Endothelial cell of umbilical vein (primary cell): ENCODE results near the gene SEMA4B. TPM values are rescaled to one million over a fixed set of nuclear protein-coding genes. Genes with fewer than 3 reads are reported as not detected.

ENCODE experiments used
- BruUV-seq: library from RNA; stranded (reverse); fragments of 400-500 nt; replicated peaks from 2 replicates; lab custom pipeline; 2021; lab: Mats Ljungman, UMichigan
- CTCF ChIA-PET: fragments of 300-600, 350-600 bp; sonication (Branson Sonifier 250); formaldehyde crosslinking; loops from one replicate; lab custom pipeline; 2021; ENCODE audit warnings: antibody characterized with exemption, inconsistent platforms; lab: Charles Lee
- POLR2A ChIA-PET: fragments of 300-600, 350-600 bp; sonication (Branson Sonifier 250); formaldehyde crosslinking; loops from one replicate; lab custom pipeline; 2021; ENCODE audit warnings: antibody characterized with exemption, inconsistent platforms; lab: Charles Lee
- DNase-seq: peaks from one replicate; pipeline ENCODE4 v3.0.0-alpha.2; 2011; ENCODE audit warnings: low read depth, low spot score
- FAIRE-seq: peaks from 2 replicates; lab custom pipeline; 2011; peaks lifted over from hg19 to GRCh38; lab: Jason Lieb, UNC
- H2AFZ ChIP-seq: 2 replicates; pipeline ENCODE4 v1.6.0; 2012; ENCODE audit warnings: low read depth, low read length, control low read depth, inconsistent platforms
- H3K27ac ChIP-seq: 2 replicates; pipeline ENCODE4 v1.5.1; 2011; ENCODE audit warnings: low read depth, mild to moderate bottlenecking, control low read depth, low read length, moderate library complexity; ENCODE audit not compliant: insufficient read depth
- H3K27me3 ChIP-seq, 2 experiments: 2 replicates each; pipeline versions ENCODE4 v1.6.0 to v1.6.1; 2011; ENCODE audit warnings: low read length in 2 of 2, mixed read lengths in 1 of 2; ENCODE audit not compliant: control insufficient read depth in 2 of 2, insufficient read depth in 2 of 2
- H3K36me3 ChIP-seq, 2 experiments: 2 replicates in 1 of 2; 3 replicates in 1 of 2; pipeline ENCODE4 v1.5.1; 2011; ENCODE audit warnings: low read length in 2 of 2, mild to moderate bottlenecking in 1 of 2, moderate library complexity in 1 of 2; ENCODE audit not compliant: control insufficient read depth in 2 of 2, insufficient read depth in 2 of 2; ENCODE audit errors: extremely low read depth in 1 of 2
- H3K4me1 ChIP-seq: 3 replicates; pipeline ENCODE4 v1.5.1; 2011; ENCODE audit warnings: mild to moderate bottlenecking, low read length; ENCODE audit not compliant: control insufficient read depth, insufficient read depth; ENCODE audit errors: extremely low read depth
- H3K4me2 ChIP-seq: 2 replicates; pipeline ENCODE4 v1.6.1; 2011; ENCODE audit warnings: low read length, control low read depth, mixed read lengths; ENCODE audit not compliant: insufficient read depth
- H3K4me3 ChIP-seq, 3 experiments: fragments of 200-600 bp in 1 of 3; sonication (generic), shearing (Covaris generic) in 1 of 3; replicated peaks in 1 of 3; 2 replicates each; pipeline ENCODE4 v1.5.1; 2011 to 2016; ENCODE audit warnings: control low read depth in 3 of 3, low read length in 3 of 3, mild to moderate bottlenecking in 2 of 3, inconsistent platforms in 1 of 3, low read depth in 1 of 3, moderate library complexity in 1 of 3; ENCODE audit not compliant: insufficient read depth in 1 of 3
- H3K79me2 ChIP-seq: 2 replicates; pipeline ENCODE4 v1.6.0; 2012; ENCODE audit warnings: low read length, inconsistent platforms; ENCODE audit not compliant: control insufficient read depth, insufficient read depth
- H3K9ac ChIP-seq: replicated peaks from 2 replicates; pipeline ENCODE3; 2011; ENCODE audit warnings: low read length, control low read depth; ENCODE audit not compliant: insufficient read depth; ENCODE audit errors: extremely low read depth
- H3K9me1 ChIP-seq: replicated peaks from 3 replicates; pipeline ENCODE4 v1.6.0; 2011; ENCODE audit warnings: mild to moderate bottlenecking, low read length; ENCODE audit not compliant: control insufficient read depth, insufficient read depth; ENCODE audit errors: extremely low read depth
- H3K9me3 ChIP-seq: replicated peaks from 2 replicates; pipeline ENCODE4 v1.5.1; 2012; ENCODE audit warnings: low read length, inconsistent platforms; ENCODE audit not compliant: control insufficient read depth, insufficient read depth
- H4K20me1 ChIP-seq: replicated peaks from 2 replicates; pipeline ENCODE3; 2011; ENCODE audit warnings: mild to moderate bottlenecking, low read length; ENCODE audit not compliant: control insufficient read depth, insufficient read depth; ENCODE audit errors: extremely low read depth
- FOS ChIP-seq: IDR thresholded peaks from 2 replicates; pipeline ENCODE4 v1.6.1; 2011; ENCODE audit warnings: mild to moderate bottlenecking, low read length, moderate library complexity, borderline replicate concordance; ENCODE audit not compliant: insufficient read depth
- JUN ChIP-seq: IDR thresholded peaks from 2 replicates; pipeline ENCODE4 v1.6.1; 2011; ENCODE audit warnings: borderline replicate concordance, low read depth; ENCODE audit not compliant: insufficient read length, insufficient read depth
- MYC ChIP-seq: IDR thresholded peaks from one replicate; pipeline ENCODE4 v1.6.1; 2011; ENCODE audit warnings: mild to moderate bottlenecking, low read depth, low read length
- dilution Hi-C: fragments of 300-500 bp; cut with MboI; formaldehyde crosslinking; loops from one replicate; pipeline ENCODE4 v1.15.0; 2019; ENCODE audit warnings: low sequenced_read_pairs; ENCODE audit not compliant: extremely low pct_ligation_motif_present
- intact Hi-C: fragments of 100-400 bp; cut with micrococcal nuclease; formaldehyde crosslinking; loops from one replicate; pipeline ENCODE4 v1.10.0; 2022
- polyA plus RNA-seq, 4 experiments: library from polyadenylated mRNA; depleted of rRNA in 3 of 4; stranded (reverse) in 3 of 4; unstranded in 1 of 4; fragments of >200 nt; gene quantifications; 2 replicates each; pipeline versions ENCODE4 v1.2.1 to v1.2.3, GENCODE V29; 2011 to 2012; ENCODE audit warnings: missing spikeins in 1 of 4
- total RNA-seq: library from RNA; stranded (reverse); gene quantifications from 2 replicates; pipeline ENCODE4 v1.2.3, GENCODE V29; 2021
- TF ChIP-seq, protein P1 (sequence below): IDR thresholded peaks from 2 replicates; pipeline ENCODE4 v1.6.1; 2011; ENCODE audit not compliant: insufficient read depth, insufficient read length
- TF ChIP-seq, protein P2 (sequence below), 2 donors: IDR thresholded peaks; 1 replicate in 1 of 2; 2 replicates in 1 of 2; pipeline ENCODE4 v1.5.1; 2011; ENCODE audit warnings: low read length in 2 of 2, mild to moderate bottlenecking in 2 of 2, moderate library complexity in 2 of 2, control low read depth in 1 of 2, inconsistent platforms in 1 of 2, low read depth in 1 of 2; ENCODE audit not compliant: insufficient read depth in 1 of 2; ENCODE audit errors: extremely low read depth in 1 of 2

SEMA4B gene
- total and polyA plus RNA-seq, 2 donors (not counting 3 experiments of a cell fraction or from before 2014, with no cell fraction given): 6.1 to 7.1 TPM

DNA sequence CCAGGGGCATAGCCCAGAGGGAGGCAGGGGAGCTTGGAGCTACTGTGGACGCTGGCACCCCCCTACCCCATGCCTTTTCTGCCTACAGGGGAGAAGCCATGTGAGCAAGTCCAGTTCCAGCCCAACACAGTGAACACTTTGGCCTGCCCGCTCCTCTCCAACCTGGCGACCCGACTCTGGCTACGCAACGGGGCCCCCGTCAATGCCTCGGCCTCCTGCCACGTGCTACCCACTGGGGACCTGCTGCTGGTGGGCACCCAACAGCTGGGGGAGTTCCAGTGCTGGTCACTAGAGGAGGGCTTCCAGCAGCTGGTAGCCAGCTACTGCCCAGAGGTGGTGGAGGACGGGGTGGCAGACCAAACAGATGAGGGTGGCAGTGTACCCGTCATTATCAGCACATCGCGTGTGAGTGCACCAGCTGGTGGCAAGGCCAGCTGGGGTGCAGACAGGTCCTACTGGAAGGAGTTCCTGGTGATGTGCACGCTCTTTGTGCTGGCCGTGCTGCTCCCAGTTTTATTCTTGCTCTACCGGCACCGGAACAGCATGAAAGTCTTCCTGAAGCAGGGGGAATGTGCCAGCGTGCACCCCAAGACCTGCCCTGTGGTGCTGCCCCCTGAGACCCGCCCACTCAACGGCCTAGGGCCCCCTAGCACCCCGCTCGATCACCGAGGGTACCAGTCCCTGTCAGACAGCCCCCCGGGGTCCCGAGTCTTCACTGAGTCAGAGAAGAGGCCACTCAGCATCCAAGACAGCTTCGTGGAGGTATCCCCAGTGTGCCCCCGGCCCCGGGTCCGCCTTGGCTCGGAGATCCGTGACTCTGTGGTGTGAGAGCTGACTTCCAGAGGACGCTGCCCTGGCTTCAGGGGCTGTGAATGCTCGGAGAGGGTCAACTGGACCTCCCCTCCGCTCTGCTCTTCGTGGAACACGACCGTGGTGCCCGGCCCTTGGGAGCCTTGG is 27.0 kb downstream of the SEMA4B start:
- Histone ChIP-seq H3K4me1 (peaks cover 9% of the 10 kb centered on the region), H3K9me1 (no peaks in the 10 kb centered on the region), H3K4me2 (no peak overlapping the region), H3K27me3 (no peaks in the 10 kb centered on the region), H3K9ac (no peak overlapping the region), H3K36me3 (peaks cover 3 to 17% of the 10 kb centered on the region in 2 experiments), H4K20me1 (no peaks in the 10 kb centered on the region), H3K27ac (no peak overlapping the region), H3K9me3 (no peaks in the 10 kb centered on the region), H3K4me3 (no peak overlapping the region), H2AFZ (no peak overlapping the region), H3K79me2 (peaks cover 10% of the 10 kb centered on the region)
- dilution Hi-C loops: no loop called here
- BruUV-seq: no TSS peak
- POLR2A ChIA-PET: no interaction called here
- TF ChIP-seq, protein P1, sequence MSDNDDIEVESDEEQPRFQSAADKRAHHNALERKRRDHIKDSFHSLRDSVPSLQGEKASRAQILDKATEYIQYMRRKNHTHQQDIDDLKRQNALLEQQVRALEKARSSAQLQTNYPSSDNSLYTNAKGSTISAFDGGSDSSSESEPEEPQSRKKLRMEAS: no peak
- TF ChIP-seq MYC: no peak
- TF ChIP-seq JUN: no peak
- TF ChIP-seq, protein P2, sequence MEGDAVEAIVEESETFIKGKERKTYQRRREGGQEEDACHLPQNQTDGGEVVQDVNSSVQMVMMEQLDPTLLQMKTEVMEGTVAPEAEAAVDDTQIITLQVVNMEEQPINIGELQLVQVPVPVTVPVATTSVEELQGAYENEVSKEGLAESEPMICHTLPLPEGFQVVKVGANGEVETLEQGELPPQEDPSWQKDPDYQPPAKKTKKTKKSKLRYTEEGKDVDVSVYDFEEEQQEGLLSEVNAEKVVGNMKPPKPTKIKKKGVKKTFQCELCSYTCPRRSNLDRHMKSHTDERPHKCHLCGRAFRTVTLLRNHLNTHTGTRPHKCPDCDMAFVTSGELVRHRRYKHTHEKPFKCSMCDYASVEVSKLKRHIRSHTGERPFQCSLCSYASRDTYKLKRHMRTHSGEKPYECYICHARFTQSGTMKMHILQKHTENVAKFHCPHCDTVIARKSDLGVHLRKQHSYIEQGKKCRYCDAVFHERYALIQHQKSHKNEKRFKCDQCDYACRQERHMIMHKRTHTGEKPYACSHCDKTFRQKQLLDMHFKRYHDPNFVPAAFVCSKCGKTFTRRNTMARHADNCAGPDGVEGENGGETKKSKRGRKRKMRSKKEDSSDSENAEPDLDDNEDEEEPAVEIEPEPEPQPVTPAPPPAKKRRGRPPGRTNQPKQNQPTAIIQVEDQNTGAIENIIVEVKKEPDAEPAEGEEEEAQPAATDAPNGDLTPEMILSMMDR (IDR thresholded peaks at IDR 0.05; ENCODE audit: extremely low read depth in 1 of 2, insufficient read depth in 1 of 2, low read depth in 1 of 2, low read length in 2 of 2): no peak
- TF ChIP-seq FOS: no peak
- CTCF ChIA-PET: interaction anchor here (1.4 kb wide), 1 partner anchor 14 kb away, joined by 3 read pairs; no protein-coding TSS in a partner anchor
- no peak for FAIRE-seq
- intact Hi-C loops: no loop called here
- no peak for DNase-seq
